Thymus (tissue), 11 donors: ENCODE measurements around the gene COQ8A. TPM values are rescaled to one million over a fixed set of nuclear protein-coding genes. Genes with fewer than 3 reads are reported as not detected.

Experiments
- DNase-seq, 9 donors: peaks; one replicate each; pipeline ENCODE4 v3.0.0-alpha.2; 2013; ENCODE audit warnings: low spot score in 9 of 9, low read depth in 6 of 9, missing footprints in 1 of 9
- H3K27ac ChIP-seq, 2 donors: one replicate each; pipeline ENCODE4 v1.5.1; 2013; ENCODE audit warnings: control low read depth in 1 of 2, low read depth in 1 of 2, low read length in 1 of 2, mild to moderate bottlenecking in 1 of 2, moderate library complexity in 1 of 2
- H3K27me3 ChIP-seq, 2 donors: one replicate each; pipeline ENCODE4 v1.5.1; 2013; ENCODE audit warnings: low read length in 1 of 2; ENCODE audit not compliant: control insufficient read depth in 2 of 2, insufficient read depth in 1 of 2
- H3K36me3 ChIP-seq, 2 donors: one replicate each; pipeline ENCODE4 v1.5.1; 2013; ENCODE audit warnings: low read length in 1 of 2, mild to moderate bottlenecking in 1 of 2, moderate library complexity in 1 of 2; ENCODE audit not compliant: control insufficient read depth in 2 of 2, insufficient read depth in 2 of 2
- H3K4me1 ChIP-seq, 2 donors: one replicate each; pipeline ENCODE4 v1.5.1; 2013; ENCODE audit warnings: low read length in 2 of 2; ENCODE audit not compliant: control insufficient read depth in 2 of 2, insufficient read depth in 2 of 2
- H3K4me3 ChIP-seq, 2 donors: one replicate each; pipeline ENCODE4 v1.5.1; 2013; ENCODE audit warnings: low read length in 2 of 2, control low read depth in 1 of 2, mild to moderate bottlenecking in 1 of 2
- H3K9me3 ChIP-seq, 2 donors: one replicate each; pipeline ENCODE4 v1.5.1; 2013; ENCODE audit warnings: low read length in 1 of 2, mild to moderate bottlenecking in 1 of 2; ENCODE audit not compliant: control insufficient read depth in 2 of 2, insufficient read depth in 1 of 2
- whole genome bisulfite sequencing: extraction: QIAGEN DNeasy Blood & Tissue Kit; methylation state at CpG from one replicate; pipeline ENCODE4 v1.1.7; 2013; 5-methylcytosine and 5-hydroxymethylcytosine counted together
- polyA plus RNA-seq: library from polyadenylated mRNA; stranded (reverse); fragments of 200-250 nt; gene quantifications from one replicate; pipeline ENCODE4 v1.2.3, GENCODE V29; 2013
- total RNA-seq: library from RNA; stranded (reverse); fragments of 120-200 nt; gene quantifications from one replicate; pipeline ENCODE4 v1.2.4, GENCODE V29; 2013
- donor health status: healthy.

Gene COQ8A
- total and polyA plus RNA-seq, 2 donors = 16.8 to 47.1 TPM

DNA sequence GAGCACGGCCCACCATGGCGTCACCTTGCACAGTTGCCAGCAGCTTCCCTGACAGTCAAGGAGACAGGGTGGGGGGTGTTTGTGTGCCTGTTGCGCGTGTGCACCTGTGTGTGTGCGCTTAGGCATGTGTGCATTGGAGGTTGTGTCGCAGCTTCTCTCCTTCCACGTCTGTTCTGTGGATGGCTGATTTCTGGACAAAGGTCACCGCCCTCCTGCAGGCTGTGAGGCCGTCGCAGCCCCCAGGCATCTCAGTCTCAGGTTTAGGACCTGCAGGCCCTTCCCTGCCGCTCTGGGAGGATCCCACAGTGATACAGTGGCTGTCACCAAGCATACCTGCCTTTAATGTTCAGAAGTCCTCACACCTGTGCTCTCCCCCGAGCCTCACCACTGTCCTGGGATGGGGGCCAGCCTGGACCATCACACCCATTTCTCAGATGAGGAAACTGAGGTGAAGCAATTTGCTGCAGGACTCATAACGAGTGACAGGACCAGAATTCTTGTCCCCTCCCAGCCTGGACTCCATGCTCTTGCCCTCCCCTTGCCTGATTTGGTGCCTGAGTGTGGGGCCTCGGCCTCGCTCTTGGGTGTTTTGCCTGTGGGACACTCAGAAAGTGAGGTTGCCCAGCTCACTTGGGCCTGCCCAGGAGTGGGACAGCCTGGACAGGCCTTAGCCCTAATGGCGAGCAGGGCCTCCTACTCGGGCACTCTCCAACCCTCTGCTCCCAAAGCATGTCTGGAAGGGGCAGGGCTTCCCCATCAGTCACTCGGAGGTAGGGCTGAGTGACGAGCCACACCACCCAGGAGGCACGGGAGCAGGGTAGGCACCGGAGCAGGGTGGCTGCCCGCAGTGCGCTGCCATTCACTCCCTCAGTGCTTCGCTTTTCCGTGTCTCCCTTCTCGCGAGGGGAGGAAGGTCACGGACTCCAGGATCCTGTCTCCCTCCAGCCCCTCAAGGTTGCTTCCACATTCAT lies 22.6 kb downstream of the COQ8A start:
- 96% methylated on average over 28 of the region's 28 CpGs for WGBS
- H3K9me3 ChIP-seq = peaks cover 2 to 21% of the 10 kb centered on the region in 2 donors
- no peaks in the 10 kb centered on the region for H3K4me1 ChIP-seq
- H3K36me3 ChIP-seq = peaks cover 12 to 30% of the 10 kb centered on the region in 2 donors
- H3K4me3 ChIP-seq = no peak overlapping the region
- no peaks in the 10 kb centered on the region for H3K27me3 ChIP-seq
- H3K27ac ChIP-seq = no peak overlapping the region
- no peak for DNase-seq

- no peak overlapping the region for H3K27ac ChIP-seq
- DNase-seq = no peak
- H3K9me3 ChIP-seq = peaks cover 1 to 14% of the 10 kb centered on the region in 2 donors
- H3K4me3 ChIP-seq = no peak overlapping the region
- no peaks in the 10 kb centered on the region for H3K4me1 ChIP-seq
- H3K27me3 ChIP-seq = no peaks in the 10 kb centered on the region
- 76% methylated on average over 6 of the region's 6 CpGs for WGBS
- peaks cover 12 to 30% of the 10 kb centered on the region in 2 donors for H3K36me3 ChIP-seq
Observed at GRCh38 chr1:226964068-226964425, 24.0 kb downstream of the COQ8A start.

DNA sequence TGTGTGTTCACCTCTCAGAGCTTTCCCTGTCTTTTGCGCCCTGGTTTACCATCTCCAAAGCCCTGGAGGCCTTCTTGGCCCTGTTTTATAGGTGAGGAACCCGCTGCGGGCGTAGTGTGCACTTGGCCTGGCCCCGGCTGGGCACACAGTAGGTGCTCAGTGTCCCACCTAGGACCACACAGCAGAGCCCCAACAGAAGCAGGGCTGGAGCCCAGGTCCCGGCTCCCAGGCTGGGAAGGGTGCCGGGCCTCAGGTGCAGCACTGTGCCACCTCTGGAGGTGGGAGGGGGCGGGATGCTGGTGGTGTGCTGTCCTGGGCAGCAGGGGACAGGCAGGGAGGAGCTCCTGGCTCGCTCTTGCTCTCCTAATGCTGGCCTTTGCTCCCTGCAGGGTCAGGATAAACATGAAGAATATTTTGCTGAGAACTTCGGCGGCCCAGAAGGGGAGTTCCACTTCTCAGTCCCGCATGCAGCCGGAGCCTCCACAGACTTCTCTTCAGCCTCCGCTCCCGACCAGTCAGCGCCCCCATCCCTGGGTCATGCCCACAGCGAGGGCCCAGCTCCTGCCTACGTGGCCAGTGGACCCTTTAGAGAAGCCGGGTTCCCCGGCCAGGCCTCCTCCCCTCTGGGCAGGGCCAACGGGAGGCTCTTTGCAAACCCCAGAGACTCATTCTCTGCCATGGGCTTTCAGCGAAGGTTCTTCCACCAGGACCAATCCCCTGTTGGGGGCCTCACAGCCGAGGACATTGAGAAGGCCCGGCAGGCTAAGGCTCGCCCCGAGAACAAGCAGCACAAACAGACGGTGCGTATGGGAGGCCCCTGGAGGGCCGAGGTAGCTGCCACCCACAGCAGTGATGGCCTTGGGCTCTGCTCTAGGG lies 24.8 kb downstream of the COQ8A start:
- peaks cover 12 to 30% of the 10 kb centered on the region in 2 donors for H3K36me3 ChIP-seq
- DNase-seq = no peak
- WGBS = 97% methylated on average over 29 of the region's 29 CpGs
- H3K9me3 ChIP-seq = peaks cover under 1 to 10% of the 10 kb centered on the region in 2 donors
- no peak overlapping the region for H3K27ac ChIP-seq
- H3K4me1 ChIP-seq = no peaks in the 10 kb centered on the region
- H3K4me3 ChIP-seq = no peak overlapping the region
- H3K27me3 ChIP-seq = no peaks in the 10 kb centered on the region

GRCh38 chr1:226965581-226966440 lies 25.7 kb downstream of the COQ8A start:
- H3K27ac ChIP-seq = no peak overlapping the region
- H3K4me3 ChIP-seq = no peak overlapping the region
- DNase-seq = no peak
- H3K27me3 ChIP-seq = no peaks in the 10 kb centered on the region
- H3K4me1 ChIP-seq = no peaks in the 10 kb centered on the region
- WGBS = 98% methylated on average over 23 of the region's 23 CpGs
- H3K36me3 ChIP-seq = peaks cover 12 to 29% of the 10 kb centered on the region in 2 donors
- H3K9me3 ChIP-seq = peaks cover 0 to under 1% of the 10 kb centered on the region in 2 donors

- Histone ChIP-seq H3K4me1 (no peaks in the 10 kb centered on the region), H3K27ac (no peak overlapping the region), H3K27me3 (no peaks in the 10 kb centered on the region), H3K4me3 (no peak overlapping the region), H3K36me3 (peaks cover 12 to 26% of the 10 kb centered on the region in 2 donors), H3K9me3 (peaks cover 0 to 2% of the 10 kb centered on the region in 2 donors)
- no peak for DNase-seq
- WGBS = 97% methylated on average over 4 of the region's 4 CpGs
Observed at GRCh38 chr1:226966683-226967082, 26.6 kb downstream of the COQ8A start.

- WGBS = 94% methylated on average over 3 of the region's 3 CpGs
- Histone ChIP-seq H3K4me1 (no peaks in the 10 kb centered on the region), H3K36me3 (peaks cover 17 to 20% of the 10 kb centered on the region in 2 donors), H3K9me3 (peaks cover 0 to 2% of the 10 kb centered on the region in 2 donors), H3K4me3 (no peak overlapping the region), H3K27ac (no peak overlapping the region), H3K27me3 (no peaks in the 10 kb centered on the region)
- no peak for DNase-seq
Observed at GRCh38 chr1:226967665-226968064, 27.6 kb downstream of the COQ8A start.

GRCh38 chr1:226971765-226972164 lies 31.7 kb downstream of the COQ8A start:
- peaks cover 0 to 2% of the 10 kb centered on the region in 2 donors for H3K9me3 ChIP-seq
- H3K36me3 ChIP-seq = peaks cover 0 to 5% of the 10 kb centered on the region in 2 donors
- WGBS = 98% methylated on average over 1 of the region's 1 CpG
- H3K27ac ChIP-seq = no peak overlapping the region
- H3K4me3 ChIP-seq = no peak overlapping the region
- no peak for DNase-seq
- no peaks in the 10 kb centered on the region for H3K27me3 ChIP-seq
- no peaks in the 10 kb centered on the region for H3K4me1 ChIP-seq

DNA sequence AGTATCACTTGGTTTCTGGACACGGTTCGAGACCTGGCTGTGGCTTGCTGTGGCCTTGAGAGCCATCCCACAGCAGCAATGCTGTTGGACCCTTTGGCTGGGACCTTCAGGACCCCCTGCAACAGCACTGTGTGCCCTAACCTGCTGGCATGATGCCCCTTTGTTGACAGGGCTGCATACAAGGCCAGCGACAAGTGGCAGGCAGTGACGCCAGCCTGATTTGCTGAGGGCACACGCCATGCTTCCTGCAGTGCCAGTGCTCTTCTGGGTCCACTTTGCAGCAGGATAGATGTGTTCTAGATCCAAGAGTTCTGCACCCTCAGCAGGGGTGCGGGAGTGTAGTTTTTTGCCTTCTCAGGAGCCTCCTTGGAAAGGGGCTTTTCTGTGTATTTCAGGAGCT lies 32.8 kb downstream of the COQ8A start:
- no peak for DNase-seq
- H3K27me3 ChIP-seq = no peaks in the 10 kb centered on the region
- 98% methylated on average over 6 of the region's 6 CpGs for WGBS
- H3K36me3 ChIP-seq = peaks cover 5 to 6% of the 10 kb centered on the region in 2 donors
- peaks cover 0 to 2% of the 10 kb centered on the region in 2 donors for H3K9me3 ChIP-seq
- no peaks in the 10 kb centered on the region for H3K4me1 ChIP-seq
- no peak overlapping the region for H3K4me3 ChIP-seq
- no peak overlapping the region for H3K27ac ChIP-seq
